ENCODE measurements around the gene TMTC2.

TMTC2 gene

GRCh38 chr12:82805812-82806497 lies 119.2 kb downstream of the TMTC2 start:
- TF ChIP-seq GATA1 (IDR thresholded peaks at IDR 0.05; ENCODE audit: low read depth, low read length) = no peak
- TF ChIP-seq POLR2A (IDR thresholded peaks at IDR 0.05; ENCODE audit: low read length) = no peak
- DNase-seq = no peak

GRCh38 chr12:82807132-82807737 lies 120.5 kb downstream of the TMTC2 start:
- no peak for TF ChIP-seq GATA1 (IDR thresholded peaks at IDR 0.05; ENCODE audit: low read depth, low read length)
- TF ChIP-seq POLR2A (IDR thresholded peaks at IDR 0.05; ENCODE audit: low read length) = no peak
- DNase-seq = no peak

GRCh38 chr12:82810568-82810967 lies 123.9 kb downstream of the TMTC2 start:
- TF ChIP-seq GATA1 (IDR thresholded peaks at IDR 0.05; ENCODE audit: low read depth, low read length) = no peak
- TF ChIP-seq POLR2A (IDR thresholded peaks at IDR 0.05; ENCODE audit: low read length) = no peak
- no peak for DNase-seq

- no peak for DNase-seq
- TF ChIP-seq GATA1 (IDR thresholded peaks at IDR 0.05; ENCODE audit: low read depth, low read length) (no peak), POLR2A (IDR thresholded peaks at IDR 0.05; ENCODE audit: low read length) (no peak)
Observed at GRCh38 chr12:82817368-82817767, 130.7 kb downstream of the TMTC2 start.

- DNase-seq = no peak
- TF ChIP-seq GATA1 (IDR thresholded peaks at IDR 0.05; ENCODE audit: low read depth, low read length) (no peak), POLR2A (IDR thresholded peaks at IDR 0.05; ENCODE audit: low read length) (no peak)
Observed at GRCh38 chr12:82818271-82819035, 131.7 kb downstream of the TMTC2 start.

- TF ChIP-seq GATA1 (IDR thresholded peaks at IDR 0.05; ENCODE audit: low read depth, low read length) = no peak
- TF ChIP-seq POLR2A (IDR thresholded peaks at IDR 0.05; ENCODE audit: low read length) = no peak
- DNase-seq = no peak
Observed at GRCh38 chr12:82826505-82826904, 139.8 kb downstream of the TMTC2 start.

- TF ChIP-seq GATA1 (IDR thresholded peaks at IDR 0.05; ENCODE audit: low read depth, low read length) (no peak), POLR2A (IDR thresholded peaks at IDR 0.05; ENCODE audit: low read length) (no peak)
- DNase-seq = no peak
Observed at GRCh38 chr12:82832096-82832495, 145.4 kb downstream of the TMTC2 start.

- TF ChIP-seq POLR2A (IDR thresholded peaks at IDR 0.05; ENCODE audit: low read length) (no peak), GATA1 (IDR thresholded peaks at IDR 0.05; ENCODE audit: low read depth, low read length) (no peak)
- no peak for DNase-seq
Observed at GRCh38 chr12:82832981-82833380, 146.3 kb downstream of the TMTC2 start.

GRCh38 chr12:82833481-82833880 lies 146.8 kb downstream of the TMTC2 start:
- TF ChIP-seq POLR2A (IDR thresholded peaks at IDR 0.05; ENCODE audit: low read length) (no peak), GATA1 (IDR thresholded peaks at IDR 0.05; ENCODE audit: low read depth, low read length) (no peak)
- DNase-seq = no peak

- TF ChIP-seq POLR2A (IDR thresholded peaks at IDR 0.05; ENCODE audit: low read length) (no peak), GATA1 (IDR thresholded peaks at IDR 0.05; ENCODE audit: low read depth, low read length) (no peak)
- no peak for DNase-seq
Observed at GRCh38 chr12:82835217-82835616, 148.5 kb downstream of the TMTC2 start.

- no peak for DNase-seq
- no peak for TF ChIP-seq GATA1 (IDR thresholded peaks at IDR 0.05; ENCODE audit: low read depth, low read length)
- TF ChIP-seq POLR2A (IDR thresholded peaks at IDR 0.05; ENCODE audit: low read length) = no peak
Observed at GRCh38 chr12:82838131-82838551, 151.4 kb downstream of the TMTC2 start.

- no peak for TF ChIP-seq GATA1 (IDR thresholded peaks at IDR 0.05; ENCODE audit: low read depth, low read length)
- no peak for TF ChIP-seq POLR2A (IDR thresholded peaks at IDR 0.05; ENCODE audit: low read length)
- DNase-seq = no peak
Observed at GRCh38 chr12:82838827-82839226, 152.1 kb downstream of the TMTC2 start.

GRCh38 chr12:82839796-82840195 lies 153.1 kb downstream of the TMTC2 start:
- DNase-seq = no peak
- TF ChIP-seq POLR2A (IDR thresholded peaks at IDR 0.05; ENCODE audit: low read length) = no peak
- TF ChIP-seq GATA1 (IDR thresholded peaks at IDR 0.05; ENCODE audit: low read depth, low read length) = no peak

GRCh38 chr12:82841487-82841904 lies 154.8 kb downstream of the TMTC2 start:
- TF ChIP-seq GATA1 (IDR thresholded peaks at IDR 0.05; ENCODE audit: low read depth, low read length) = no peak
- TF ChIP-seq POLR2A (IDR thresholded peaks at IDR 0.05; ENCODE audit: low read length) = no peak
- DNase-seq = no peak
